H9 (cell line): ENCODE results near the gene SMIM36. TPM values are rescaled to one million over a fixed set of nuclear protein-coding genes. Genes with fewer than 3 reads are reported as not detected.

Experiments
- DNase-seq: peaks from one replicate; pipeline ENCODE4 v3.0.0-alpha.2; 2017
- H2AFZ ChIP-seq: one replicate; pipeline ENCODE4 v1.6.1; 2013; ENCODE audit warnings: mild to moderate bottlenecking, low read length, control low read depth, moderate library complexity
- H2AK5ac ChIP-seq: 2 replicates; pipeline ENCODE4 v1.6.1; 2013; ENCODE audit warnings: low read length, control low read depth, mixed read lengths; ENCODE audit not compliant: insufficient read length
- H2BK120ac ChIP-seq: one replicate; pipeline ENCODE4 v1.6.1; 2013; ENCODE audit warnings: low read depth, mild to moderate bottlenecking, low read length, control low read depth, inconsistent platforms; ENCODE audit not compliant: poor library complexity, severe bottlenecking
- H2BK12ac ChIP-seq: 2 replicates; pipeline ENCODE4 v1.6.1; 2013; ENCODE audit warnings: low read length, control low read depth, mixed read lengths, low read depth; ENCODE audit not compliant: insufficient read length
- H2BK15ac ChIP-seq: 2 replicates; pipeline ENCODE4 v1.6.1; 2013; ENCODE audit warnings: low read depth, low read length, control low read depth
- H2BK20ac ChIP-seq: one replicate; pipeline ENCODE4 v1.6.1; 2013; ENCODE audit warnings: low read depth, mild to moderate bottlenecking, low read length, control low read depth, inconsistent platforms; ENCODE audit not compliant: poor library complexity, severe bottlenecking
- H2BK5ac ChIP-seq: 2 replicates; pipeline ENCODE4 v1.6.1; 2013; ENCODE audit warnings: low read length, control low read depth, mixed read lengths; ENCODE audit not compliant: insufficient read length
- H3K14ac ChIP-seq: 2 replicates; pipeline ENCODE4 v1.6.1; 2013; ENCODE audit warnings: low read length, control low read depth; ENCODE audit not compliant: insufficient read depth
- H3K18ac ChIP-seq: 2 replicates; pipeline ENCODE4 v1.6.1; 2013; ENCODE audit warnings: low read depth, mild to moderate bottlenecking, mixed read lengths, low read length, control low read depth; ENCODE audit not compliant: insufficient read length
- H3K23ac ChIP-seq: 2 replicates; pipeline ENCODE4 v1.6.1; 2013; ENCODE audit warnings: low read length, control low read depth, mixed read lengths, low read depth; ENCODE audit not compliant: insufficient read length
- H3K23me2 ChIP-seq: 2 replicates; pipeline ENCODE4 v1.6.1; 2013; ENCODE audit warnings: low read depth, mild to moderate bottlenecking, mixed read lengths, low read length, control low read depth; ENCODE audit not compliant: insufficient read length, poor library complexity, severe bottlenecking
- H3K27ac ChIP-seq: 2 replicates; pipeline ENCODE4 v1.5.1; 2013; ENCODE audit warnings: low read length, control low read depth, mixed read lengths, low read depth; ENCODE audit not compliant: insufficient read length
- H3K27me3 ChIP-seq: 2 replicates; pipeline ENCODE4 v1.6.1; 2013; ENCODE audit warnings: low read length, control low read depth, inconsistent platforms; ENCODE audit not compliant: insufficient read depth
- H3K4ac ChIP-seq: 2 replicates; pipeline ENCODE4 v1.6.1; 2013; ENCODE audit warnings: low read depth, mild to moderate bottlenecking, control low read depth, inconsistent platforms, low read length, moderate library complexity
- H3K4me1 ChIP-seq: 2 replicates; pipeline ENCODE4 v1.6.1; 2013; ENCODE audit warnings: low read length, control low read depth, inconsistent platforms; ENCODE audit not compliant: insufficient read depth
- H3K4me2 ChIP-seq: 2 replicates; pipeline ENCODE4 v1.6.1; 2013; ENCODE audit warnings: low read length, control low read depth, mixed read lengths; ENCODE audit not compliant: insufficient read length, insufficient read depth
- H3K56ac ChIP-seq: 2 replicates; pipeline ENCODE4 v1.6.1; 2013; ENCODE audit warnings: low read depth, mild to moderate bottlenecking, mixed read lengths, low read length, control low read depth; ENCODE audit not compliant: insufficient read length
- H3K79me1 ChIP-seq: 2 replicates; pipeline ENCODE4 v1.6.1; 2013; ENCODE audit warnings: low read depth, mild to moderate bottlenecking, moderate library complexity, low read length, control low read depth, inconsistent platforms; ENCODE audit not compliant: insufficient read depth, poor library complexity, severe bottlenecking
- H3K79me2 ChIP-seq: 2 replicates; pipeline ENCODE4 v1.6.1; 2013; ENCODE audit warnings: low read length, control low read depth, inconsistent platforms; ENCODE audit not compliant: insufficient read depth
- H3K9ac ChIP-seq: 2 replicates; pipeline ENCODE4 v1.6.1; 2013; ENCODE audit warnings: low read length, control low read depth, mixed read lengths; ENCODE audit not compliant: insufficient read length; ENCODE audit errors: extremely low read depth
- H3K9me3 ChIP-seq: one replicate; pipeline ENCODE4 v1.6.1; 2013; ENCODE audit warnings: low read depth, low read length, inconsistent platforms; ENCODE audit not compliant: control insufficient read depth
- H3T11ph ChIP-seq: one replicate; pipeline ENCODE4 v1.6.1; 2013; ENCODE audit warnings: mild to moderate bottlenecking, low read length, control low read depth, inconsistent platforms
- H4K20me1 ChIP-seq: one replicate; pipeline ENCODE4 v1.6.1; 2013; ENCODE audit not compliant: control insufficient read depth, insufficient read length, insufficient read depth
- H4K5ac ChIP-seq: 2 replicates; pipeline ENCODE4 v1.6.1; 2013; ENCODE audit warnings: low read depth, mild to moderate bottlenecking, mixed read lengths, low read length, control low read depth; ENCODE audit not compliant: insufficient read length
- H4K8ac ChIP-seq: replicated peaks from 2 replicates; pipeline ENCODE4 v1.6.1; 2013; ENCODE audit warnings: low read length, control low read depth, mixed read lengths, low read depth; ENCODE audit not compliant: insufficient read length
- H4K91ac ChIP-seq: 2 replicates; pipeline ENCODE4 v1.6.1; 2013; ENCODE audit warnings: low read depth, mild to moderate bottlenecking, moderate library complexity, mixed read lengths, low read length, control low read depth; ENCODE audit not compliant: insufficient read length
- H3K27ac Mint-ChIP-seq, 3 experiments: 2 replicates in 2 of 3; 3 replicates in 1 of 3; pipeline ENCODE4 v1.8.0; 2020 to 2021; ENCODE audit warnings: mixed read lengths in 3 of 3, mild to moderate bottlenecking in 1 of 3, moderate library complexity in 1 of 3
- H3K27me3 Mint-ChIP-seq: 2 replicates; pipeline ENCODE4 v1.8.0; 2021; ENCODE audit warnings: low read depth, mild to moderate bottlenecking, moderate library complexity, mixed read lengths
- H3K36me3 Mint-ChIP-seq, 3 experiments: 2 replicates in 2 of 3; 3 replicates in 1 of 3; pipeline ENCODE4 v1.8.0; 2020 to 2021; ENCODE audit warnings: low read depth in 3 of 3, mixed read lengths in 3 of 3; ENCODE audit not compliant: insufficient read depth in 1 of 3
- H3K4me1 Mint-ChIP-seq, 2 experiments: 2 replicates each; pipeline ENCODE4 v1.8.0; 2020; ENCODE audit warnings: mixed read lengths in 2 of 2
- H3K4me3 Mint-ChIP-seq, 2 experiments: 2 replicates in 1 of 2; 3 replicates in 1 of 2; pipeline ENCODE4 v1.8.0; 2020 to 2021; ENCODE audit warnings: mild to moderate bottlenecking in 2 of 2, mixed read lengths in 2 of 2, moderate library complexity in 1 of 2
- H3K9me3 Mint-ChIP-seq, 2 experiments: 2 replicates in 1 of 2; 3 replicates in 1 of 2; pipeline ENCODE4 v1.8.0; 2020; ENCODE audit warnings: mild to moderate bottlenecking in 2 of 2, mixed read lengths in 2 of 2, moderate library complexity in 1 of 2
- CTCF ChIP-seq: fragments of 200-600 bp; sonication (generic); conservative IDR thresholded peaks from 3 replicates; pipeline ENCODE4 v1.8.0; 2021; ENCODE audit warnings: antibody characterized with exemption, mild to moderate bottlenecking
- total RNA-seq: library from RNA; stranded (reverse); gene quantifications from 2 replicates; pipeline ENCODE4 v1.2.1, GENCODE V29; 2021

The SMIM36 gene
- total RNA-seq, 1 experiment from 2014 or later = not detected

GRCh38 chr17:55543709-55544108 is 32.5 kb upstream of the SMIM36 start:
- DNase-seq = no peak
- H4K91ac ChIP-seq = no peak overlapping the region

More at GRCh38 chr17:55543709-55544108, 32.5 kb upstream of the SMIM36 start:
- H3K4me3 Mint-ChIP-seq = no peak overlapping the region
- TF ChIP-seq CTCF = no peak
- Histone ChIP-seq H3K56ac (no peak overlapping the region), H3K14ac (no peak overlapping the region), H3K23me2 (no peaks in the 10 kb centered on the region), H3K23ac (no peak overlapping the region), H2BK15ac (no peak overlapping the region), H2BK20ac (no peak overlapping the region), H2AK5ac (no peak overlapping the region), H2BK12ac (no peak overlapping the region), H2BK5ac (no peak overlapping the region), H3K4me2 (no peak overlapping the region), H4K5ac (no peak overlapping the region), H3K27ac (no peak overlapping the region), H3T11ph (no peak overlapping the region), H3K9me3 (no peaks in the 10 kb centered on the region), H3K4me1 (no peaks in the 10 kb centered on the region), H3K79me2 (no peaks in the 10 kb centered on the region), H4K20me1 (no peaks in the 10 kb centered on the region), H3K79me1 (no peaks in the 10 kb centered on the region), H3K9ac (no peak overlapping the region), H3K4ac (no peak overlapping the region), H3K27me3 (no peaks in the 10 kb centered on the region), H3K18ac (no peak overlapping the region), H2BK120ac (no peak overlapping the region), H2AFZ (no peak overlapping the region), H4K8ac (no peak overlapping the region)
- H3K9me3 Mint-ChIP-seq = no peaks in the 10 kb centered on the region
- no peaks in the 10 kb centered on the region; a peak in 1 of 7 replicates for H3K36me3 Mint-ChIP-seq
- H3K4me1 Mint-ChIP-seq = no peaks in the 10 kb centered on the region
- H3K27me3 Mint-ChIP-seq = no peaks in the 10 kb centered on the region
- no peak overlapping the region for H3K27ac Mint-ChIP-seq
